Heart left ventricle (tissue), 16 donors: ENCODE results near the gene EYS. TPM values are rescaled to one million over a fixed set of nuclear protein-coding genes. Genes with fewer than 3 reads are reported as not detected.

Source experiments
- ATAC-seq, 4 donors: fragments of 200-7000 bp; cut with Tn5 transposase; one replicate each; pipeline ENCODE4 v1.9.1; 2020 to 2022; ENCODE audit warnings: moderate library complexity in 4 of 4, mild to moderate bottlenecking in 3 of 4, moderate number of reproducible peaks in 1 of 4
- DNase-seq, 5 donors: peaks; one replicate each; pipeline ENCODE4 v3.0.0-alpha.2; 2020
- H3K27ac ChIP-seq, 12 donors: fragments of 200-600 bp; sonication (generic) in 4 of 12; one replicate each; pipeline versions ENCODE4 v1.5.0 to v1.8.0; 2016 to 2022; ENCODE audit warnings: mild to moderate bottlenecking in 2 of 12
- H3K27me3 ChIP-seq, 9 donors: fragments of 200-600 bp; sonication (generic) in 2 of 9; one replicate each; pipeline versions ENCODE4 v1.5.1 to v1.8.0; 2016 to 2022; ENCODE audit warnings: mild to moderate bottlenecking in 3 of 9
- H3K36me3 ChIP-seq, 9 donors: fragments of 200-600 bp; sonication (generic) in 2 of 9; one replicate each; pipeline versions ENCODE4 v1.5.0 to v1.8.0; 2018 to 2022; ENCODE audit warnings: mild to moderate bottlenecking in 2 of 9
- H3K4me1 ChIP-seq, 12 donors: fragments of 200-600 bp; sonication (generic) in 4 of 12; one replicate each; pipeline versions ENCODE4 v1.5.0 to v1.8.0; 2016 to 2022; ENCODE audit warnings: mild to moderate bottlenecking in 3 of 12
- H3K4me3 ChIP-seq, 12 donors: fragments of 200-600 bp; sonication (generic) in 4 of 12; one replicate each; pipeline versions ENCODE4 v1.5.0 to v1.8.0; 2017 to 2022; ENCODE audit warnings: mild to moderate bottlenecking in 9 of 12, moderate library complexity in 4 of 12
- H3K9me3 ChIP-seq, 12 donors: fragments of 200-600 bp; sonication (generic) in 4 of 12; one replicate each; pipeline versions ENCODE4 v1.5.0 to v1.8.0; 2016 to 2022; ENCODE audit warnings: mild to moderate bottlenecking in 1 of 12
- CTCF ChIP-seq, 12 donors: fragments of 200-600 bp; sonication (generic) in 4 of 12; IDR thresholded peaks; one replicate each; pipeline versions ENCODE4 v1.5.0 to v1.8.0; 2018 to 2022; ENCODE audit warnings: antibody characterized with exemption in 12 of 12, mild to moderate bottlenecking in 5 of 12
- POLR2A ChIP-seq, 2 donors: fragments of 450-650 bp; IDR thresholded peaks; one replicate each; pipeline ENCODE4 v1.6.1; 2017; ENCODE audit warnings: antibody characterized with exemption in 2 of 2, mild to moderate bottlenecking in 2 of 2, moderate library complexity in 2 of 2
- WGBS, 4 donors: extraction: QIAGEN DNeasy Blood & Tissue Kit in 2 of 4; methylation state at CpG; one replicate each; pipeline versions ENCODE4 v1.1.5 to v1.1.7; 2013 to 2018; 5-methylcytosine and 5-hydroxymethylcytosine counted together
- intact Hi-C, 10 donors: fragments of 100-400 bp; cut with DNase I; formaldehyde crosslinking; loops; one replicate each; pipeline versions ENCODE4 v1.11.1 to v1.14.2; 2022
- polyA plus RNA-seq, 2 donors: library from polyadenylated mRNA; stranded (reverse); fragments of 200-250 nt; gene quantifications; one replicate each; pipeline ENCODE4 v1.2.3, GENCODE V29; 2013
- total RNA-seq, 9 donors: library from RNA; depleted of rRNA in 2 of 9; stranded (reverse); fragments of >200 nt in 2 of 9; fragmentation: NEBNext Ultra II Directional in 3 of 9; extraction: Animal tissue kit (Norgen Biotek cat#: 25700) in 3 of 9; gene quantifications; one replicate each; pipeline versions ENCODE4 v1.1.0 to v1.2.4, GENCODE V29; 2016 to 2023
- donor health status: ischemic (EF 13 %, LVEDD 7.1; RV severe dilation, severe dysfunction).
- donor health status: healthy with polysubstance abuse.
- donor health status: DM: no; HTN: yes; CAD: no.
- donor health status: DM: no; HTN: no; CAD: no.
- donor health status: ischemic (EF 25% LVEDD 6.9; RV normal size, moderate dysfunction).
- donor health status: ischemic (EF 25% LVEDD 5.7; RV mildly dilated, moderate dysfunction).
- donor health status: healthy.
- donor health status: DM: yes; HTN: yes; CAD: no.
- donor health status: ischemic (EF 35%, LVEDD 5.7; RV mildly dilated, moderate dysfunction).
- donor health status: nonischemic (EF 11% LVEDD 7.7; RV severe dilation, severe dysfunction).
- donor health status: DM: yes; HTN: yes; CAD: no.
- donor health status: PGD.
- donor health status: ischemic (EF 29% LVEDD 5.4; RV normal size, mild dysfunction).
- donor health status: nonischemic (EF 23%, LVEDD 6.1; RV moderate dilation, normal function).

The EYS gene
- total and polyA plus RNA-seq, 11 donors, result 0.07 to 0.27 (median 0.08) TPM; not detected in 8

GRCh38 chr6:64486578-64487351, 1220.3 kb downstream of the EYS start:
- TF ChIP-seq CTCF (IDR thresholded peaks at IDR 0.05), result no peak
- TF ChIP-seq POLR2A (IDR thresholded peaks at IDR 0.05), result no peak
- H3K4me3 ChIP-seq, result no peak overlapping the region
- no peaks in the 10 kb centered on the region for H3K27me3 ChIP-seq
- H3K4me1 ChIP-seq, result no peaks in the 10 kb centered on the region
- ATAC-seq (no peak), DNase-seq (no peak)
- intact Hi-C loops, result no loop called here
- no peaks in the 10 kb centered on the region for H3K36me3 ChIP-seq
- H3K27ac ChIP-seq, result no peak overlapping the region
- H3K9me3 ChIP-seq, result no peaks in the 10 kb centered on the region
- 79 to 85% (median 82%) methylated on average over 3 of the region's 3 CpGs for WGBS, 4 donors

- ATAC-seq, result no peak
- no peaks in the 10 kb centered on the region for H3K36me3 ChIP-seq
- H3K4me3 ChIP-seq, result no peak overlapping the region
- H3K27me3 ChIP-seq, result no peaks in the 10 kb centered on the region
- 84 to 97% (median 87%) methylated on average over 2 of the region's 2 CpGs for WGBS, 4 donors
- TF ChIP-seq POLR2A (IDR thresholded peaks at IDR 0.05) (no peak), CTCF (IDR thresholded peaks at IDR 0.05) (no peak)
- H3K27ac ChIP-seq, result no peak overlapping the region
- H3K9me3 ChIP-seq, result no peaks in the 10 kb centered on the region
- no peak for DNase-seq
- intact Hi-C loops, result no loop called here
- no peaks in the 10 kb centered on the region for H3K4me1 ChIP-seq
Measured at GRCh38 chr6:64483956-64484499, 1223.0 kb downstream of the EYS start.

GRCh38 chr6:64482631-64483030, 1224.4 kb downstream of the EYS start:
- DNase-seq (no peak), ATAC-seq (no peak)
- no peaks in the 10 kb centered on the region for H3K4me1 ChIP-seq
- WGBS, 4 donors, result 65 to 76% (median 68%) methylated on average over 2 of the region's 2 CpGs
- intact Hi-C loops, result no loop called here
- no peaks in the 10 kb centered on the region for H3K27me3 ChIP-seq
- TF ChIP-seq CTCF (IDR thresholded peaks at IDR 0.05), result no peak
- TF ChIP-seq POLR2A (IDR thresholded peaks at IDR 0.05), result no peak
- H3K36me3 ChIP-seq, result no peaks in the 10 kb centered on the region
- H3K27ac ChIP-seq, result no peak overlapping the region
- no peaks in the 10 kb centered on the region for H3K9me3 ChIP-seq
- H3K4me3 ChIP-seq, result no peak overlapping the region

- DNase-seq (no peak), ATAC-seq (no peak)
- 87 to 95% (median 93%) methylated on average over 1 of the region's 1 CpG for WGBS, 4 donors
- intact Hi-C loops, result no loop called here
- Histone ChIP-seq H3K27ac (no peak overlapping the region), H3K4me3 (no peak overlapping the region), H3K36me3 (no peaks in the 10 kb centered on the region), H3K27me3 (no peaks in the 10 kb centered on the region), H3K9me3 (no peaks in the 10 kb centered on the region), H3K4me1 (no peaks in the 10 kb centered on the region)
- TF ChIP-seq POLR2A (IDR thresholded peaks at IDR 0.05), result no peak
Measured at GRCh38 chr6:64479134-64479533, 1227.9 kb downstream of the EYS start.
